ENCODE results near the gene C5.
"Not testable (repeated sequence)": the region's sequence is repeated elsewhere in the genome, so short reads cannot be mapped to it uniquely, and the experiment has no call there.

The C5 gene

GRCh38 chr9:121029469-121029868 is 20.6 kb downstream of the C5 start:
- WGBS (ENCODE audit: insufficient coverage), result no CpG with 5 or more reads among the region's 1 CpG
- H3K9me3 ChIP-seq (ENCODE audit: control extremely low read depth in 1 of 5, control insufficient read depth in 4 of 5, insufficient read depth in 2 of 5, low read depth in 1 of 5, low read length in 4 of 5), result peaks cover 0 to 3% (median 0%) of the 10 kb centered on the region in 5 experiments
- no peak overlapping the region for H3K4me3 ChIP-seq (ENCODE audit: control insufficient read depth in 1 of 7, extremely low read depth in 1 of 7, insufficient read depth in 4 of 7, low read depth in 2 of 7, low read length in 6 of 7)
- H3K27ac ChIP-seq (ENCODE audit: insufficient read depth in 1 of 2, low read depth in 1 of 2, low read length in 2 of 2, poor library complexity in 1 of 2, severe bottlenecking in 2 of 2), result no peak overlapping the region
- H3K27me3 ChIP-seq (replicated peaks in 2 of 5; ENCODE audit: control insufficient read depth in 4 of 5, insufficient read depth in 5 of 5, low read length in 4 of 5), result no peaks in the 10 kb centered on the region
- H3K36me3 ChIP-seq (ENCODE audit: control insufficient read depth in 4 of 4, insufficient read depth in 4 of 4, low read length in 3 of 4), result peaks cover 0 to 2% (median 0%) of the 10 kb centered on the region in 4 experiments
- DNase-seq, result no peak
- POLR2A ChIA-PET, result interaction anchor here (0.7 kb wide), 1 partner anchor 208 kb away, joined by 3 read pairs; no protein-coding TSS in a partner anchor
- no peaks in the 10 kb centered on the region for H3K4me1 ChIP-seq (ENCODE audit: control extremely low read depth in 1 of 4, control insufficient read depth in 4 of 4, insufficient read depth in 4 of 4, low read length in 3 of 4)
- CTCF ChIA-PET, result interaction anchor here (1.1 to 2.6 kb wide), 3 partner anchors 21 to 46 kb away, joined by 3 to 8 read pairs (median 5); partner anchors contain the start of gene C5

GRCh38 chr9:121028285-121028684 is 21.8 kb downstream of the C5 start:
- 86% methylated on average over 3 of the region's 4 CpGs for WGBS (ENCODE audit: insufficient coverage)
- H3K4me1 ChIP-seq (ENCODE audit: control extremely low read depth in 1 of 4, control insufficient read depth in 4 of 4, insufficient read depth in 4 of 4, low read length in 3 of 4); H3K4me3 ChIP-seq (ENCODE audit: control insufficient read depth in 1 of 7, extremely low read depth in 1 of 7, insufficient read depth in 4 of 7, low read depth in 2 of 7, low read length in 6 of 7); DNase-seq; H3K27me3 ChIP-seq (replicated peaks in 2 of 5; ENCODE audit: control insufficient read depth in 4 of 5, insufficient read depth in 5 of 5, low read length in 4 of 5); POLR2A ChIA-PET; H3K9me3 ChIP-seq (ENCODE audit: control extremely low read depth in 1 of 5, control insufficient read depth in 4 of 5, insufficient read depth in 2 of 5, low read depth in 1 of 5, low read length in 4 of 5); H3K27ac ChIP-seq (ENCODE audit: insufficient read depth in 1 of 2, low read depth in 1 of 2, low read length in 2 of 2, poor library complexity in 1 of 2, severe bottlenecking in 2 of 2); H3K36me3 ChIP-seq (ENCODE audit: control insufficient read depth in 4 of 4, insufficient read depth in 4 of 4, low read length in 3 of 4): not testable (repeated sequence)
- CTCF ChIA-PET, result interaction anchor here (1.2 kb wide), 1 partner anchor 44 kb away, joined by 5 read pairs; no protein-coding TSS in a partner anchor

GRCh38 chr9:121026768-121027167 is 23.3 kb downstream of the C5 start:
- Histone ChIP-seq H3K4me1 (ENCODE audit: control extremely low read depth in 1 of 4, control insufficient read depth in 4 of 4, insufficient read depth in 4 of 4, low read length in 3 of 4) (no peaks in the 10 kb centered on the region), H3K36me3 (ENCODE audit: control insufficient read depth in 4 of 4, insufficient read depth in 4 of 4, low read length in 3 of 4) (peaks cover 0 to 2% (median 1%) of the 10 kb centered on the region in 4 experiments), H3K9me3 (ENCODE audit: control extremely low read depth in 1 of 5, control insufficient read depth in 4 of 5, insufficient read depth in 2 of 5, low read depth in 1 of 5, low read length in 4 of 5) (peaks cover 0 to 3% (median 0%) of the 10 kb centered on the region in 5 experiments), H3K27me3 (replicated peaks in 2 of 5; ENCODE audit: control insufficient read depth in 4 of 5, insufficient read depth in 5 of 5, low read length in 4 of 5) (no peaks in the 10 kb centered on the region), H3K4me3 (ENCODE audit: control insufficient read depth in 1 of 7, extremely low read depth in 1 of 7, insufficient read depth in 4 of 7, low read depth in 2 of 7, low read length in 6 of 7) (no peak overlapping the region), H3K27ac (ENCODE audit: insufficient read depth in 1 of 2, low read depth in 1 of 2, low read length in 2 of 2, poor library complexity in 1 of 2, severe bottlenecking in 2 of 2) (no peak overlapping the region)
- no peak for DNase-seq
- POLR2A ChIA-PET, result no interaction called here
- CTCF ChIA-PET, result no interaction called here

- Histone ChIP-seq H3K27me3 (replicated peaks in 2 of 5; ENCODE audit: control insufficient read depth in 4 of 5, insufficient read depth in 5 of 5, low read length in 4 of 5) (no peaks in the 10 kb centered on the region), H3K36me3 (ENCODE audit: control insufficient read depth in 4 of 4, insufficient read depth in 4 of 4, low read length in 3 of 4) (peaks cover 0 to 2% (median 1%) of the 10 kb centered on the region in 4 experiments), H3K9me3 (ENCODE audit: control extremely low read depth in 1 of 5, control insufficient read depth in 4 of 5, insufficient read depth in 2 of 5, low read depth in 1 of 5, low read length in 4 of 5) (peaks cover 0 to 3% (median 0%) of the 10 kb centered on the region in 5 experiments), H3K27ac (ENCODE audit: insufficient read depth in 1 of 2, low read depth in 1 of 2, low read length in 2 of 2, poor library complexity in 1 of 2, severe bottlenecking in 2 of 2) (no peak overlapping the region), H3K4me3 (ENCODE audit: control insufficient read depth in 1 of 7, extremely low read depth in 1 of 7, insufficient read depth in 4 of 7, low read depth in 2 of 7, low read length in 6 of 7) (no peak overlapping the region), H3K4me1 (ENCODE audit: control extremely low read depth in 1 of 4, control insufficient read depth in 4 of 4, insufficient read depth in 4 of 4, low read length in 3 of 4) (no peaks in the 10 kb centered on the region)
- 100% methylated on average over 1 of the region's 3 CpGs for WGBS (ENCODE audit: insufficient coverage)
- no peak for DNase-seq
- ChIA-PET CTCF (no interaction called here), POLR2A (no interaction called here)
These were observed 23.8 kb downstream of the C5 start for GRCh38 chr9:121026260-121026691.

GRCh38 chr9:121024237-121024636 is 25.8 kb downstream of the C5 start:
- H3K36me3 ChIP-seq (ENCODE audit: control insufficient read depth in 4 of 4, insufficient read depth in 4 of 4, low read length in 3 of 4), result peaks cover 0 to 2% (median 1%) of the 10 kb centered on the region in 4 experiments
- H3K27me3 ChIP-seq (replicated peaks in 2 of 5; ENCODE audit: control insufficient read depth in 4 of 5, insufficient read depth in 5 of 5, low read length in 4 of 5), result no peaks in the 10 kb centered on the region
- H3K4me3 ChIP-seq (ENCODE audit: control insufficient read depth in 1 of 7, extremely low read depth in 1 of 7, insufficient read depth in 4 of 7, low read depth in 2 of 7, low read length in 6 of 7), result no peak overlapping the region
- peaks cover 0 to 3% (median 0%) of the 10 kb centered on the region in 5 experiments for H3K9me3 ChIP-seq (ENCODE audit: control extremely low read depth in 1 of 5, control insufficient read depth in 4 of 5, insufficient read depth in 2 of 5, low read depth in 1 of 5, low read length in 4 of 5)
- H3K27ac ChIP-seq (ENCODE audit: insufficient read depth in 1 of 2, low read depth in 1 of 2, low read length in 2 of 2, poor library complexity in 1 of 2, severe bottlenecking in 2 of 2), result no peak overlapping the region
- no peak for DNase-seq
- ChIA-PET CTCF (interaction anchor here (0.7 to 2.5 kb wide), 4 partner anchors 12 to 246 kb away, joined by 3 to 12 read pairs (median 4); no protein-coding TSS in a partner anchor), POLR2A (no interaction called here)
- H3K4me1 ChIP-seq (ENCODE audit: control extremely low read depth in 1 of 4, control insufficient read depth in 4 of 4, insufficient read depth in 4 of 4, low read length in 3 of 4), result no peaks in the 10 kb centered on the region
- WGBS (ENCODE audit: insufficient coverage), result no CpG with 5 or more reads among the region's 2 CpGs

- no peaks in the 10 kb centered on the region for H3K27me3 ChIP-seq (replicated peaks in 2 of 5; ENCODE audit: control insufficient read depth in 4 of 5, insufficient read depth in 5 of 5, low read length in 4 of 5)
- DNase-seq, result peak; percentile 8 to 12 (median 11)
- H3K4me1 ChIP-seq (ENCODE audit: control extremely low read depth in 1 of 4, control insufficient read depth in 4 of 4, insufficient read depth in 4 of 4, low read length in 3 of 4), result no peaks in the 10 kb centered on the region
- POLR2A ChIA-PET, result no interaction called here
- no peak overlapping the region for H3K27ac ChIP-seq (ENCODE audit: insufficient read depth in 1 of 2, low read depth in 1 of 2, low read length in 2 of 2, poor library complexity in 1 of 2, severe bottlenecking in 2 of 2)
- no peak overlapping the region for H3K4me3 ChIP-seq (ENCODE audit: control insufficient read depth in 1 of 7, extremely low read depth in 1 of 7, insufficient read depth in 4 of 7, low read depth in 2 of 7, low read length in 6 of 7)
- CTCF ChIA-PET, result interaction anchor here (1.4 to 2.5 kb wide), 3 partner anchors 13 to 37 kb away, joined by 3 to 12 read pairs (median 4); no protein-coding TSS in a partner anchor
- WGBS (ENCODE audit: insufficient coverage), result no CpG with 5 or more reads among the region's 1 CpG
- H3K36me3 ChIP-seq (ENCODE audit: control insufficient read depth in 4 of 4, insufficient read depth in 4 of 4, low read length in 3 of 4), result peaks cover 0 to 2% (median 1%) of the 10 kb centered on the region in 4 experiments
- H3K9me3 ChIP-seq (ENCODE audit: control extremely low read depth in 1 of 5, control insufficient read depth in 4 of 5, insufficient read depth in 2 of 5, low read depth in 1 of 5, low read length in 4 of 5), result no peaks in the 10 kb centered on the region
These were observed 27.0 kb downstream of the C5 start for GRCh38 chr9:121023064-121023463.

GRCh38 chr9:121021301-121021700 is 28.8 kb downstream of the C5 start:
- DNase-seq, result no peak
- Histone ChIP-seq H3K4me1 (ENCODE audit: control extremely low read depth in 1 of 4, control insufficient read depth in 4 of 4, insufficient read depth in 4 of 4, low read length in 3 of 4) (no peaks in the 10 kb centered on the region), H3K36me3 (ENCODE audit: control insufficient read depth in 4 of 4, insufficient read depth in 4 of 4, low read length in 3 of 4) (peaks cover 0 to 2% (median under 1%) of the 10 kb centered on the region in 4 experiments), H3K9me3 (ENCODE audit: control extremely low read depth in 1 of 5, control insufficient read depth in 4 of 5, insufficient read depth in 2 of 5, low read depth in 1 of 5, low read length in 4 of 5) (no peaks in the 10 kb centered on the region), H3K4me3 (ENCODE audit: control insufficient read depth in 1 of 7, extremely low read depth in 1 of 7, insufficient read depth in 4 of 7, low read depth in 2 of 7, low read length in 6 of 7) (no peak overlapping the region), H3K27ac (ENCODE audit: insufficient read depth in 1 of 2, low read depth in 1 of 2, low read length in 2 of 2, poor library complexity in 1 of 2, severe bottlenecking in 2 of 2) (no peak overlapping the region), H3K27me3 (replicated peaks in 2 of 5; ENCODE audit: control insufficient read depth in 4 of 5, insufficient read depth in 5 of 5, low read length in 4 of 5) (no peaks in the 10 kb centered on the region)
- CTCF ChIA-PET, result interaction anchor here (1.3 kb wide), 1 partner anchor 14 kb away, joined by 4 read pairs; no protein-coding TSS in a partner anchor
- WGBS (ENCODE audit: insufficient coverage), result 96% methylated on average over 3 of the region's 4 CpGs
- POLR2A ChIA-PET, result interaction anchor here (1.2 kb wide), 1 partner anchor 23 kb away, joined by 3 read pairs; no protein-coding TSS in a partner anchor
